Prostate gland (tissue), 2 donors: ENCODE results near the gene TPM2. TPM values are rescaled to one million over a fixed set of nuclear protein-coding genes. Genes with fewer than 3 reads are reported as not detected.
A peak's percentile ranks its signal among the peaks of the same experiment; 100 is the strongest.

ENCODE experiments used
- DNase-seq: peaks from one replicate; pipeline ENCODE4 v3.0.0-alpha.2; 2019; ENCODE audit warnings: low spot score
- H3K27ac ChIP-seq, 2 donors: fragments of 200-600 bp; sonication (generic); 2 replicates each; pipeline ENCODE4 v1.5.1; 2017 to 2019
- H3K27me3 ChIP-seq: fragments of 200-600 bp; sonication (generic); replicated peaks from 2 replicates; pipeline ENCODE4 v1.5.1; 2019; ENCODE audit not compliant: insufficient read depth
- H3K36me3 ChIP-seq, 2 donors: fragments of 200-600 bp; sonication (generic); 1 replicate in 1 of 2; 2 replicates in 1 of 2; pipeline versions ENCODE4 v1.5.1 to v1.8.1; 2017 to 2019
- H3K4me1 ChIP-seq: fragments of 200-600 bp; sonication (generic); replicated peaks from 2 replicates; pipeline ENCODE4 v1.5.1; 2019
- H3K4me3 ChIP-seq, 2 donors: fragments of 200-600 bp; sonication (generic); 2 replicates each; pipeline ENCODE4 v1.5.1; 2017 to 2019
- H3K9me3 ChIP-seq: fragments of 200-600 bp; sonication (generic); 2 replicates; pipeline ENCODE4 v1.5.1; 2017
- CTCF ChIP-seq, 4 experiments: fragments of 200-600 bp in 2 of 4; fragments of 450-650 bp in 2 of 4; sonication (generic) in 2 of 4; IDR thresholded peaks; 1 replicate in 3 of 4; 2 replicates in 1 of 4; pipeline ENCODE4 v1.5.1; 2016 to 2019; ENCODE audit warnings: antibody characterized with exemption in 4 of 4, mild to moderate bottlenecking in 2 of 4, moderate library complexity in 2 of 4
- POLR2A ChIP-seq: fragments of 450-650 bp; IDR thresholded peaks from one replicate; pipeline ENCODE4 v1.6.1; 2016; ENCODE audit warnings: antibody characterized with exemption, mild to moderate bottlenecking
- POLR2AphosphoS5 ChIP-seq: sonication (generic); formaldehyde crosslinking; IDR thresholded peaks from one replicate; pipeline ENCODE4 v1.6.1; 2017; ENCODE audit warnings: antibody characterized with exemption
- WGBS: methylation state at CpG from one replicate; pipeline ENCODE4 v1.1.5; 2018; 5-methylcytosine and 5-hydroxymethylcytosine counted together
- intact Hi-C: fragments of 100-400 bp; cut with DNase I; formaldehyde crosslinking; loops from one replicate; pipeline ENCODE4 v1.14.2; 2022
- total RNA-seq, 2 donors: library from RNA; depleted of rRNA; stranded (reverse); fragments of >200 nt; gene quantifications; one replicate each; pipeline ENCODE4 v1.1.0, GENCODE V29; 2016

TPM2 gene
- total RNA-seq, 2 donors from 2014 or later = 1,037 to 1,042 TPM

DNA sequence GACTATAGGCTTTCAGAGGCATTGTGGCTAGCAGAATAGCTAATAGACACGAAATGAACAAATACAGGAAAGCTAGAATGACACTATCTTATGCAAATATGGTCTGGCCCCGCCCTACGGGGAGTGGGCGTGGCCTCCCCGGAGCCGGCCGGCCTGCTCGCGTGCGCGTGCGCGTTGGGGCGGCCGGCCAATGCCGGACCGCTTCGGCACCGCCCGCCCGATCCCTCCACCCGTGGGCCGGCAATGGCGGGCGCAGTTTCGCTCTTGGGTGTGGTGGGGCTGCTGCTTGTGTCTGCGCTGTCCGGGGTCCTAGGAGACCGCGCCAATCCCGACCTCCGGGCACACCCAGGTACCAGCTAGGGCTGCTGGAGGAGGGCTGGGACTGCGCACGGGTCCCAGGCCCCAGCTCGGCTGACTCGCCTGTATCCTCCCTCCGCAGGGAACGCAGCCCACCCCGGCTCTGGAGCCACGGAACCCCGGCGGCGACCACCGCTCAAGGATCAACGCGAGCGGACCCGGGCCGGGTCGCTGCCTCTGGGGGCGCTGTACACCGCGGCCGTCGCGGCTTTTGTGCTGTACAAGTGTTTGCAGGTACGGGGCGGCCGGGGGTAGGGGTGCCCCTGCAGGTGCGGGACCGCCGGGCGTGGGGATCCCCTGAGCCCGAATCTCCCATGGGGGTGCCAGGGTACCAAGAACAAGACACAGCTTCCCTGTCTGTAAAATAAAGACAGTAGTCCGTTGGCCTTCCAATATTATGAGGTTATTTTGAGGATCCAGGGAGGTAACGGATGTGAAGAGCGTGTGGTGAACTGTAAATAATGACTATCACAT lies 31.4 kb downstream of the TPM2 start, which contains the start of gene CCDC107:
Gene CCDC107 (plus strand): TSS at position 156 of the 831 bp plus-strand sequence. CDS start 88 bp downstream, at position 244.
- Histone ChIP-seq H3K36me3 (no peaks in the 10 kb centered on the region), H3K4me1 (no peaks in the 10 kb centered on the region), H3K9me3 (no peaks in the 10 kb centered on the region), H3K4me3 (peak within 1 kb of the TSS; percentile 84 to 91), H3K27me3 (no peaks in the 10 kb centered on the region), H3K27ac (peak within 1 kb of the TSS; percentile 85 to 93)
- DNase-seq = peak; percentile 79
- WGBS = under 1% methylated on average over 50 of the region's 67 CpGs
- intact Hi-C loops = loop anchor here (5.0 kb wide), 1 partner anchor 74 kb away; the partner anchor contains the start of genes CREB3 and TLN1
- peak; percentile 27 to 66 (median 57) for TF ChIP-seq CTCF (IDR thresholded peaks at IDR 0.05)
- peak; percentile 89 for TF ChIP-seq POLR2A
- TF ChIP-seq POLR2AphosphoS5 = no peak

GRCh38 chr9:35657546-35658136 lies 32.1 kb downstream of the TPM2 start, which contains the start of gene RMRP:
Gene RMRP (minus strand): TSS chr9:35658019.
- Histone ChIP-seq H3K36me3 (no peaks in the 10 kb centered on the region), H3K9me3 (no peaks in the 10 kb centered on the region), H3K4me1 (no peaks in the 10 kb centered on the region), H3K27ac (peak within 1 kb of the TSS; percentile 85 to 93), H3K27me3 (no peaks in the 10 kb centered on the region), H3K4me3 (peak within 1 kb of the TSS; percentile 84 to 91)
- under 1% methylated on average over 42 of the region's 42 CpGs for WGBS
- peak; percentile 95 for DNase-seq
- intact Hi-C loops = loop anchor here (5.0 kb wide), 1 partner anchor 75 kb away; the partner anchor contains the start of genes CREB3 and TLN1
- peak; percentile 68 for TF ChIP-seq POLR2A
- TF ChIP-seq POLR2AphosphoS5 = peak; percentile 97
- TF ChIP-seq CTCF (IDR thresholded peaks at IDR 0.05) = peak in 3 of 4 experiments; percentile 15 to 60 (median 47)

GRCh38 chr9:35656831-35657545 lies 32.7 kb downstream of the TPM2 start:
- H3K9me3 ChIP-seq = no peaks in the 10 kb centered on the region
- H3K4me1 ChIP-seq = no peaks in the 10 kb centered on the region
- H3K27ac ChIP-seq = peak overlapping the region; percentile 85 to 93
- TF ChIP-seq CTCF (IDR thresholded peaks at IDR 0.05) (no peak), POLR2AphosphoS5 (no peak), POLR2A (no peak)
- 23% methylated on average over 25 of the region's 25 CpGs for WGBS
- no peaks in the 10 kb centered on the region for H3K36me3 ChIP-seq
- peak overlapping the region; percentile 84 to 91 for H3K4me3 ChIP-seq
- no peak for DNase-seq
- no peaks in the 10 kb centered on the region for H3K27me3 ChIP-seq
- intact Hi-C loops = loop anchor here (5.0 kb wide), 1 partner anchor 75 kb away; the partner anchor contains the start of genes CREB3 and TLN1

- Histone ChIP-seq H3K4me1 (no peaks in the 10 kb centered on the region), H3K9me3 (no peaks in the 10 kb centered on the region), H3K4me3 (no peak overlapping the region), H3K27ac (peak overlapping the region in 1 of 2 donors; percentile 93), H3K36me3 (no peaks in the 10 kb centered on the region), H3K27me3 (no peaks in the 10 kb centered on the region)
- no peak for TF ChIP-seq POLR2A
- TF ChIP-seq CTCF (IDR thresholded peaks at IDR 0.05) = no peak
- no peak for TF ChIP-seq POLR2AphosphoS5
- intact Hi-C loops = loop anchor here (5.0 kb wide), 1 partner anchor 76 kb away; the partner anchor contains the start of genes CREB3 and TLN1
- WGBS = 84% methylated on average over 17 of the region's 17 CpGs
- DNase-seq = no peak
Observed at GRCh38 chr9:35656348-35656747, 33.4 kb downstream of the TPM2 start.
